Right kidney (tissue), 1 donor: ENCODE results near the gene CMTR1.

Experiments used
- DNase-seq: peaks from one replicate; pipeline ENCODE4 v3.0.0-alpha.2; 2016

Gene CMTR1

DNA sequence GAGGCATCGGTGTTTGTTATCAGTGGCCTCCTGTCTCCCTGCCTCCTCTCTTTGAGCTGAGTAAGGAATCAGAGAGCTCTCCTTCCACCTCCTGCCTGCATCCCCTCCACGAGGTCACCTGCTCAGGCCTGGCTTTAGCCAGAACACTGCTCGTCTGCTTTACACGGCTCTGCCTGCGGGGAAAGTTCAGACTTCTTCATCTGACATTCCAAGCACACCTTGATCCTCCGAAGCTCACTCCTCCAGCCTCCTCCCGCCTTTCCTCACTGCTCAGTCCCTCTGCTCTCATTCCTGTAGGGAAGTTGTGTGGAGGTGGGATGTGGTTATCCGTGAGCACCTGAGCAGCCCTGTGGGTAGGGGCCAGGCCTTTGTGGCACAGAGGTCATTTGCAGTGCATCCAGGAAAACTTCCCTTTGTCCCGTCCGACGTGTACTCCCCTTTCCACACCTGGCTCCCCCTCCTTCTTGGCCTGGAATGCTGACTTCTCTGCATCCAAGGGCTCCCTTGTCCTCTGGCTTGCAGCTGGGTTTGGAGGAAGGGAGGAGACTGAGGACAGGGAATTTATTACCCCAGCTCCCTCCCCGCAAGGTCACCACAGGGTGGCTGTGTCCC is 79.5 kb downstream of the CMTR1 start:
- no peak for DNase-seq

DNA sequence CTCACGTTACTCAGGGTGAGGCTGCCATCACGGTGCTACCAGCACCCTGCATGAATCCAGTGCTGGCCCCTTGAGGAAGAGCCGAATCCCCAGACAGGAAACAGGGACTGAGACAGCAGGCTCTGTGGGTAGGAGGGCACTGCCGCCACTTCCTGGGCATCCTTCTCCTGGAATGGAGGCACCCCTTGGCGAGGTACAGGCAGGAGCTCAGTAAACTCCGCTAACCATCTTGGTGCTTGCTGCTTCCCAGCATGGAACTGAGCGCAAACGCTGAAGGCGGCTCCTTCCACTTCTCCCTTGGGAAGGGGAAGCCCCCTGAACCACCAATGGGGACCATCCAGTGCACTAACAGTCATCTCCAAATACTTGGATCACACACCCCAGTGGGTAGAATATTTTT is 80.1 kb downstream of the CMTR1 start:
- DNase-seq, result no peak

- no peak for DNase-seq
Observed at GRCh38 chr6:37513576-37513975, 80.6 kb downstream of the CMTR1 start.

- no peak for DNase-seq
Observed at GRCh38 chr6:37514321-37514771, 81.3 kb downstream of the CMTR1 start.

- no peak for DNase-seq
Observed at GRCh38 chr6:37514837-37515236, 81.8 kb downstream of the CMTR1 start.

GRCh38 chr6:37515712-37516075 is 82.7 kb downstream of the CMTR1 start:
- DNase-seq, result no peak

GRCh38 chr6:37516076-37516919 is 83.3 kb downstream of the CMTR1 start:
- DNase-seq, result no peak

GRCh38 chr6:37516920-37517405 is 83.9 kb downstream of the CMTR1 start:
- no peak for DNase-seq

- DNase-seq, result no peak
Observed at GRCh38 chr6:37517411-37517812, 84.4 kb downstream of the CMTR1 start.

DNA sequence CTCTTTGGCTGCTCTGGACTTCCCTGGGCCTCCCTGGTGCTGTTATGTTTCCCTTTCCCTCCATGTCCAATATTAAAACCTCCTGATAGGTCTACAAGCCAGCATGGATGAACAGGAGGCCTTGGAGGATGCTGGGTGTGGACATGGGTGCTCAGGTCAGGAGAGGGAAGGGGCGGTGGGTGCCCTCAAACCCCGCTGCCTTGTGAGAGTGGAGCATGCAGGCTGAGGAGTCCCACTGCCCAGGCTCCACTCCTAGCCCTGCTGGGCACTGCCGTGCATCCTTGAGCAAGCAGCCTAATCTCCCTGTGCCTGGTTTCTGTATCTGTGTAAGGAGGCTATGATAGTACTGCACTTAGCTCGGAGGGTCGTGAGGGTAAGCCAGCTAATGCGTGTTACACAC is 85.1 kb downstream of the CMTR1 start:
- no peak for DNase-seq

GRCh38 chr6:37519461-37519860 is 86.4 kb downstream of the CMTR1 start:
- no peak for DNase-seq

DNA sequence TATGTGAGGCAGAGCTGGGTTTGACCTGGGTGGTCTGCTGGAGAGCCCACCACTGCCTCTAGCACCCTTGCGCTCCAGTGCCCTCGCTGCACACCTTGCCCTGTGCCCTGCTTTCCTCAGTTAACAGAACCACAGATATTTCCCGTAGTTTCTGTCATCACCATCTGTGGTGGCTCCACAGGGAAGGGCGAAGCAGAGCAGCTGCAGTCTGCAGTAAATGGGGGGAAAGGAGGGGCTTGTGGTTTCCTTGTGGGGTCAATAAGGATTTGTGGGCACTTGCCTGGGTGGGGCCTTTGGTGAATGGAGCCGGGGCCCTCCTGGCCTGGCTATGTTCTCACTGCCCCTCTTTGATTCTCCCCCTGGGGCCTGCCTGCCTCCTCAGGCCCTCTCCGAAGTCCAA is 87.9 kb downstream of the CMTR1 start:
- no peak for DNase-seq

DNA sequence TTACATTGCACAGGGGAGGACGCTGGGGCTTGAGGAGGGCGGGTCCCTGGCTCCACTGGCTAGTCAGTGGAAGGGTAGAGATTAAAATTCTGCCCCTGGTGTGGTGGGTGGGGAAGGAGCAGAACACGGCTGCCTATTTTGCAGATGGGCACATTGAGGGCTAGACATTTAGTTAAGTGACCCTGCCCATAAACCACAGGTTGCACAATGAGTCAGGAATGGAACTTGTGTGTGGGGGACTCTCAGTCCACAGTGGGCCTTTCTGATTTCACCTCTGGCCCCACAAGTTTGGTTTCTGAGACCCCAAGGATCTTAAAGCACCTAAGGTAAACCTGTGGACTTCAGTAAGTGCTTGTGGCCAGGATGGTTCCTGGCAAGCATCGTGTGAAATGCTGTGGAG is 88.7 kb downstream of the CMTR1 start:
- no peak for DNase-seq

- no peak for DNase-seq
Observed at GRCh38 chr6:37522836-37523235, 89.8 kb downstream of the CMTR1 start.

DNA sequence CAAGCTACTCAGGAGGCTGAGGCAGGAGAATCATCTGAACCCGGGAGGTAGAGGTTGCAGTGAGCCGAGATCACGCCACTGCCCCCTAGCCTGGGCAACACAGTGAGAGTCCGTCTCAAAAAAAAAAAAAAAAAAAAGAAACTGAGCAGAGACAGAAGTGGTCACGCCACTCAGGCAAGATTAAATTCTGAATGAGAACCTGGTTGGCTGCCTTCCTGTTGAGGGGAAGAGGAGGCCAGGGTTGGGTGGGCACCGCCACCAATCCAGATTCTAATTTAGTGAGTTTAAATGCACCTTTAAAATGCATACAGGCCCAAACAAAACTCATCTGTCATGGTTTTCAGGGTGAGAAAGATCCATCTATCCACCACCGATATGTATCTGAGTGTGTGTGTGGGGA is 90.4 kb downstream of the CMTR1 start:
- no peak for DNase-seq

GRCh38 chr6:37524025-37524969 is 91.3 kb downstream of the CMTR1 start:
- DNase-seq, result no peak

DNA sequence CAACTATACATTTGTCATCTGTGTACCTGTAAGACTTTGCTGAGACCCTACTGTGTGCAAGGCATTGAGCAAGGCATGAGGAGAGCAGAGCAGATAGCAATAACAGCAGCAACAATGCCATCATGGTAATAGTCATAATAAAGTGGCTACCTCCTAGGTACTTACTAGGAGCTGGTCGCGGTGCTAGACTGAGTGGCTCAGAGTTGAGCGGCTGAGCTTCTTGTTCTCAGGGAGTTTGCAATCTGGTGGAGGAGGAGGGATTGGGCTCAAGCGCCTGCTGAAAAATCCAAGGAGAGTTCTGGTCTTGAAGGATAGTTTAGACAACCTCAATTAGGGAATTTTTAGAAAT is 91.9 kb downstream of the CMTR1 start:
- DNase-seq, result no peak

DNA sequence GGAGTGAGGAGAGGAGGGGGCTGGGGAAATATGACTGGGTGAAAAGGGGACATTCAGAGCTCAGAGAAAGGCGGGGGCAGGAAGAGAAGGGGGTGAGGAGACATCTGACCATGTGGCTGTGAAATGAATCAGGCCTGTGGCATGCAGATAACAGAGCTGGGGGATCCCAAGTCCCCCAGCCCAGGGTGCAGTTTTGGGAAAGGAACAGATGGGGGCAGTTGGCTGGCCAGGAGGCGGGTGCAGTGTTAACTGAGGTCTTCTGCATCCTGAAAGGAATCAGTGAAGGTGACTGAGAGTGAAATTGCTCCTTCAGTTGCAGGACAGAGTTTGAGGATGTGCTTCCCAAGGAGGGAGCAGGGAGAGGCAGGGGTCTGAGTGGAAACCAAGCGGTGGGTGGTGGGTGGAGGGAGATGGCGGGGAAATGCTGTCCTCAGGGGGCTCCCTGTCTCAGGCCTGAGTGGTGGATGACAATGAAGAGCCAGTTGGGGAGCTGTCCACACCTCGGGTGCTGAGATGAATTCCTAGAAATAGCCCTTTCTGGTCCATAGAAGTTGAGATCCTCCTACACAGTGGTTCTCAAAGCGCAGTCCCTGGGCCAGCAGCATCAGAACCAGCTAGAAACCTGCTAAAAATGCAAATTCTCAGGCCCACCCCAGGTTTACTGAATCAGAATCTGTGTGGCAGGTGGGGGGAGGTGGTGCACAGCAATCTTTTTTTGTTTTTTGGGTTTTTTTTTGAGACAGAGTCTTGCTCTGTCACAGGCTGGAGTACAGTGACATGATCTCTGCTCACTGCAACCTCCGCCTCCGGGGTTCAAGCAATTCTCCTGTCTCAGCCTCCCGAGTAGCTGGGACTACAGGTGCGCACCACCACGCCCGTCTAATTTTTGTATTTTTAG is 92.7 kb downstream of the CMTR1 start:
- no peak for DNase-seq

- no peak for DNase-seq
Observed at GRCh38 chr6:37528541-37528940, 95.5 kb downstream of the CMTR1 start.

- no peak for DNase-seq
Observed at GRCh38 chr6:37530297-37530696, 97.3 kb downstream of the CMTR1 start.

GRCh38 chr6:37531026-37531425 is 98.0 kb downstream of the CMTR1 start:
- DNase-seq, result no peak
